Thoracic aorta (tissue), 2 donors: ENCODE results near the gene POLR2L. TPM values are rescaled to one million over a fixed set of nuclear protein-coding genes. Genes with fewer than 3 reads are reported as not detected.

Experiments used
- ATAC-seq: fragments of 150-250 bp; one replicate; pipeline ENCODE4 v1.8.0; 2017; ENCODE audit warnings: low read depth; ENCODE audit not compliant: insufficient number of reproducible peaks, low FRiP score
- DNase-seq: peaks from one replicate; pipeline ENCODE4 v3.0.0-alpha.2; 2020; ENCODE audit warnings: low spot score
- H3K27ac ChIP-seq, 2 donors: fragments of 200-600 bp; sonication (generic); 1 replicate in 1 of 2; 2 replicates in 1 of 2; pipeline ENCODE4 v1.5.1; 2016; ENCODE audit warnings: mild to moderate bottlenecking in 2 of 2, moderate library complexity in 2 of 2
- H3K27me3 ChIP-seq: fragments of 200-600 bp; sonication (generic); replicated peaks from 2 replicates; pipeline ENCODE4 v1.6.0; 2016; ENCODE audit warnings: mild to moderate bottlenecking; ENCODE audit not compliant: insufficient read depth
- H3K36me3 ChIP-seq: fragments of 200-600 bp; sonication (generic); one replicate; pipeline ENCODE4 v1.5.1; 2016
- H3K4me1 ChIP-seq, 2 donors: fragments of 200-600 bp; sonication (generic); 1 replicate in 1 of 2; 2 replicates in 1 of 2; pipeline versions ENCODE4 v1.5.1 to v1.6.0; 2016; ENCODE audit warnings: low read depth in 2 of 2, mild to moderate bottlenecking in 1 of 2; ENCODE audit not compliant: control insufficient read depth in 1 of 2
- H3K4me3 ChIP-seq: fragments of 200-600 bp; sonication (generic); 2 replicates; pipeline ENCODE4 v1.5.1; 2016; ENCODE audit warnings: mild to moderate bottlenecking
- H3K9me3 ChIP-seq: fragments of 200-600 bp; sonication (generic); 2 replicates; pipeline ENCODE4 v1.5.1; 2016
- total RNA-seq, 2 donors: library from RNA; depleted of rRNA; stranded (reverse); fragments of >200 nt; gene quantifications; one replicate each; pipeline versions ENCODE4 v1.1.0 to v1.2.3, GENCODE V29; 2016
- TF ChIP-seq, protein P1 (sequence below): fragments of 200-600 bp; sonication (generic); IDR thresholded peaks from one replicate; pipeline ENCODE4 v1.5.1; 2019; ENCODE audit warnings: antibody characterized with exemption

Gene POLR2L
- total RNA-seq, 2 donors from 2014 or later, result 20.8 to 63.0 TPM

GRCh38 chr11:826227-826621 is 16.1 kb downstream of the POLR2L start:
- ATAC-seq (no peak), DNase-seq (no peak)
- Histone ChIP-seq H3K27me3 (peaks cover 6% of the 10 kb centered on the region), H3K4me1 (peaks cover 42 to 59% of the 10 kb centered on the region in 2 donors), H3K9me3 (no peaks in the 10 kb centered on the region), H3K27ac (no peak overlapping the region), H3K36me3 (peaks cover 35% of the 10 kb centered on the region), H3K4me3 (no peak overlapping the region)
- TF ChIP-seq, protein P1, sequence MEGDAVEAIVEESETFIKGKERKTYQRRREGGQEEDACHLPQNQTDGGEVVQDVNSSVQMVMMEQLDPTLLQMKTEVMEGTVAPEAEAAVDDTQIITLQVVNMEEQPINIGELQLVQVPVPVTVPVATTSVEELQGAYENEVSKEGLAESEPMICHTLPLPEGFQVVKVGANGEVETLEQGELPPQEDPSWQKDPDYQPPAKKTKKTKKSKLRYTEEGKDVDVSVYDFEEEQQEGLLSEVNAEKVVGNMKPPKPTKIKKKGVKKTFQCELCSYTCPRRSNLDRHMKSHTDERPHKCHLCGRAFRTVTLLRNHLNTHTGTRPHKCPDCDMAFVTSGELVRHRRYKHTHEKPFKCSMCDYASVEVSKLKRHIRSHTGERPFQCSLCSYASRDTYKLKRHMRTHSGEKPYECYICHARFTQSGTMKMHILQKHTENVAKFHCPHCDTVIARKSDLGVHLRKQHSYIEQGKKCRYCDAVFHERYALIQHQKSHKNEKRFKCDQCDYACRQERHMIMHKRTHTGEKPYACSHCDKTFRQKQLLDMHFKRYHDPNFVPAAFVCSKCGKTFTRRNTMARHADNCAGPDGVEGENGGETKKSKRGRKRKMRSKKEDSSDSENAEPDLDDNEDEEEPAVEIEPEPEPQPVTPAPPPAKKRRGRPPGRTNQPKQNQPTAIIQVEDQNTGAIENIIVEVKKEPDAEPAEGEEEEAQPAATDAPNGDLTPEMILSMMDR, result no peak

GRCh38 chr11:825366-826226 is 16.7 kb downstream of the POLR2L start:
- Histone ChIP-seq H3K4me1 (peaks cover 42 to 58% of the 10 kb centered on the region in 2 donors), H3K27ac (no peak overlapping the region), H3K4me3 (no peak overlapping the region), H3K9me3 (no peaks in the 10 kb centered on the region), H3K27me3 (peaks cover 6% of the 10 kb centered on the region), H3K36me3 (peaks cover 35% of the 10 kb centered on the region)
- TF ChIP-seq, protein P1, result no peak
- ATAC-seq (no peak), DNase-seq (no peak)

DNA sequence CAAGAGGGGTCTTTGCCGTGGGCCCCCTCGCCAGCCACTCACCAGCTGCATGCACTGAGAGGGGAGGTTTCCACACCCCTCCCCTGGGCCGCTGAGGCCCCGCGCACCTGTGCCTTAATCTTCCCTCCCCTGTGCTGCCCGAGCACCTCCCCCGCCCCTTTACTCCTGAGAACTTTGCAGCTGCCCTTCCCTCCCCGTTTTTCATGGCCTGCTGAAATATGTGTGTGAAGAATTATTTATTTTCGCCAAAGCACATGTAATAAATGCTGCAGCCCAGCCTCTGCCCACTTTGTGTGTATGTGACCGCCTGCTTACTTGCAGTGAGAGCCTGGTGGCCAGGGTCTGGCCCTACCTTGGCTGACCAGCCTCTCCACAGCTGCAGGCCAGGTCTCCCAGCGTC is 17.4 kb downstream of the POLR2L start:
- no peak overlapping the region for H3K27ac ChIP-seq
- TF ChIP-seq, protein P1, result no peak
- H3K4me3 ChIP-seq, result no peak overlapping the region
- no peak for DNase-seq
- no peaks in the 10 kb centered on the region for H3K9me3 ChIP-seq
- peaks cover 39 to 55% of the 10 kb centered on the region in 2 donors for H3K4me1 ChIP-seq
- peaks cover 35% of the 10 kb centered on the region for H3K36me3 ChIP-seq
- no peak for ATAC-seq
- H3K27me3 ChIP-seq, result peaks cover 6% of the 10 kb centered on the region

GRCh38 chr11:824292-824880 is 17.9 kb downstream of the POLR2L start:
- TF ChIP-seq, protein P1, result no peak
- DNase-seq (no peak), ATAC-seq (no peak)
- Histone ChIP-seq H3K4me1 (peaks cover 33 to 49% of the 10 kb centered on the region in 2 donors), H3K36me3 (peaks cover 35% of the 10 kb centered on the region), H3K27ac (no peak overlapping the region), H3K4me3 (no peak overlapping the region), H3K27me3 (peaks cover 6% of the 10 kb centered on the region), H3K9me3 (no peaks in the 10 kb centered on the region)
